Endothelial cell of umbilical vein (primary cell): ENCODE data around the gene SLC16A7. TPM values are rescaled to one million over a fixed set of nuclear protein-coding genes. Genes with fewer than 3 reads are reported as not detected.

Experiments
- BruUV-seq: library from RNA; stranded (reverse); fragments of 400-500 nt; replicated peaks from 2 replicates; lab custom pipeline; 2021; lab: Mats Ljungman, UMichigan
- CTCF ChIA-PET: fragments of 300-600, 350-600 bp; sonication (Branson Sonifier 250); formaldehyde crosslinking; loops from one replicate; lab custom pipeline; 2021; ENCODE audit warnings: antibody characterized with exemption, inconsistent platforms; lab: Charles Lee
- POLR2A ChIA-PET: fragments of 300-600, 350-600 bp; sonication (Branson Sonifier 250); formaldehyde crosslinking; loops from one replicate; lab custom pipeline; 2021; ENCODE audit warnings: antibody characterized with exemption, inconsistent platforms; lab: Charles Lee
- DNase-seq: peaks from one replicate; pipeline ENCODE4 v3.0.0-alpha.2; 2011; ENCODE audit warnings: low read depth, low spot score
- FAIRE-seq: peaks from 2 replicates; lab custom pipeline; 2011; peaks lifted over from hg19 to GRCh38; lab: Jason Lieb, UNC
- H2AFZ ChIP-seq: 2 replicates; pipeline ENCODE4 v1.6.0; 2012; ENCODE audit warnings: low read depth, low read length, control low read depth, inconsistent platforms
- H3K27ac ChIP-seq: 2 replicates; pipeline ENCODE4 v1.5.1; 2011; ENCODE audit warnings: low read depth, mild to moderate bottlenecking, control low read depth, low read length, moderate library complexity; ENCODE audit not compliant: insufficient read depth
- H3K27me3 ChIP-seq, 2 experiments: 2 replicates each; pipeline versions ENCODE4 v1.6.0 to v1.6.1; 2011; ENCODE audit warnings: low read length in 2 of 2, mixed read lengths in 1 of 2; ENCODE audit not compliant: control insufficient read depth in 2 of 2, insufficient read depth in 2 of 2
- H3K36me3 ChIP-seq, 2 experiments: 2 replicates in 1 of 2; 3 replicates in 1 of 2; pipeline ENCODE4 v1.5.1; 2011; ENCODE audit warnings: low read length in 2 of 2, mild to moderate bottlenecking in 1 of 2, moderate library complexity in 1 of 2; ENCODE audit not compliant: control insufficient read depth in 2 of 2, insufficient read depth in 2 of 2; ENCODE audit errors: extremely low read depth in 1 of 2
- H3K4me1 ChIP-seq: 3 replicates; pipeline ENCODE4 v1.5.1; 2011; ENCODE audit warnings: mild to moderate bottlenecking, low read length; ENCODE audit not compliant: control insufficient read depth, insufficient read depth; ENCODE audit errors: extremely low read depth
- H3K4me2 ChIP-seq: 2 replicates; pipeline ENCODE4 v1.6.1; 2011; ENCODE audit warnings: low read length, control low read depth, mixed read lengths; ENCODE audit not compliant: insufficient read depth
- H3K4me3 ChIP-seq, 3 experiments: fragments of 200-600 bp in 1 of 3; sonication (generic), shearing (Covaris generic) in 1 of 3; replicated peaks in 1 of 3; 2 replicates each; pipeline ENCODE4 v1.5.1; 2011 to 2016; ENCODE audit warnings: control low read depth in 3 of 3, low read length in 3 of 3, mild to moderate bottlenecking in 2 of 3, inconsistent platforms in 1 of 3, low read depth in 1 of 3, moderate library complexity in 1 of 3; ENCODE audit not compliant: insufficient read depth in 1 of 3
- H3K79me2 ChIP-seq: 2 replicates; pipeline ENCODE4 v1.6.0; 2012; ENCODE audit warnings: low read length, inconsistent platforms; ENCODE audit not compliant: control insufficient read depth, insufficient read depth
- H3K9ac ChIP-seq: replicated peaks from 2 replicates; pipeline ENCODE3; 2011; ENCODE audit warnings: low read length, control low read depth; ENCODE audit not compliant: insufficient read depth; ENCODE audit errors: extremely low read depth
- H3K9me1 ChIP-seq: replicated peaks from 3 replicates; pipeline ENCODE4 v1.6.0; 2011; ENCODE audit warnings: mild to moderate bottlenecking, low read length; ENCODE audit not compliant: control insufficient read depth, insufficient read depth; ENCODE audit errors: extremely low read depth
- H3K9me3 ChIP-seq: replicated peaks from 2 replicates; pipeline ENCODE4 v1.5.1; 2012; ENCODE audit warnings: low read length, inconsistent platforms; ENCODE audit not compliant: control insufficient read depth, insufficient read depth
- H4K20me1 ChIP-seq: replicated peaks from 2 replicates; pipeline ENCODE3; 2011; ENCODE audit warnings: mild to moderate bottlenecking, low read length; ENCODE audit not compliant: control insufficient read depth, insufficient read depth; ENCODE audit errors: extremely low read depth
- CTCF ChIP-seq, 2 donors: IDR thresholded peaks; 1 replicate in 1 of 2; 2 replicates in 1 of 2; pipeline ENCODE4 v1.5.1; 2011; ENCODE audit warnings: low read length in 2 of 2, mild to moderate bottlenecking in 2 of 2, moderate library complexity in 2 of 2, control low read depth in 1 of 2, inconsistent platforms in 1 of 2, low read depth in 1 of 2; ENCODE audit not compliant: insufficient read depth in 1 of 2; ENCODE audit errors: extremely low read depth in 1 of 2
- EZH2 ChIP-seq: IDR thresholded peaks from 2 replicates; pipeline ENCODE4 v1.6.1; 2012; ENCODE audit warnings: borderline replicate concordance, low read depth, mild to moderate bottlenecking, moderate library complexity, low read length, inconsistent platforms; ENCODE audit not compliant: severe bottlenecking
- FOS ChIP-seq: IDR thresholded peaks from 2 replicates; pipeline ENCODE4 v1.6.1; 2011; ENCODE audit warnings: mild to moderate bottlenecking, low read length, moderate library complexity, borderline replicate concordance; ENCODE audit not compliant: insufficient read depth
- GATA2 ChIP-seq: IDR thresholded peaks from 2 replicates; pipeline ENCODE4 v1.7.0; 2011; ENCODE audit warnings: low read depth, mild to moderate bottlenecking, moderate library complexity, mixed read lengths, low read length; ENCODE audit not compliant: insufficient read length, insufficient read depth
- JUN ChIP-seq: IDR thresholded peaks from 2 replicates; pipeline ENCODE4 v1.6.1; 2011; ENCODE audit warnings: borderline replicate concordance, low read depth; ENCODE audit not compliant: insufficient read length, insufficient read depth
- MAX ChIP-seq: IDR thresholded peaks from 2 replicates; pipeline ENCODE4 v1.6.1; 2011; ENCODE audit not compliant: insufficient read depth, insufficient read length
- MYC ChIP-seq: IDR thresholded peaks from one replicate; pipeline ENCODE4 v1.6.1; 2011; ENCODE audit warnings: mild to moderate bottlenecking, low read depth, low read length
- POLR2A ChIP-seq: IDR thresholded peaks from 2 replicates; pipeline ENCODE4 v1.6.1; 2012; ENCODE audit warnings: low read depth, mild to moderate bottlenecking, control low read depth, low read length
- POLR2AphosphoS5 ChIP-seq: IDR thresholded peaks from 2 replicates; pipeline ENCODE4 v1.6.1; 2012; ENCODE audit warnings: low read depth, mild to moderate bottlenecking, control low read depth, low read length, moderate library complexity; ENCODE audit not compliant: insufficient read depth
- dilution Hi-C: fragments of 300-500 bp; cut with MboI; formaldehyde crosslinking; loops from one replicate; pipeline ENCODE4 v1.15.0; 2019; ENCODE audit warnings: low sequenced_read_pairs; ENCODE audit not compliant: extremely low pct_ligation_motif_present
- intact Hi-C: fragments of 100-400 bp; cut with micrococcal nuclease; formaldehyde crosslinking; loops from one replicate; pipeline ENCODE4 v1.10.0; 2022
- polyA plus RNA-seq, 4 experiments: library from polyadenylated mRNA; depleted of rRNA in 3 of 4; stranded (reverse) in 3 of 4; unstranded in 1 of 4; fragments of >200 nt; gene quantifications; 2 replicates each; pipeline versions ENCODE4 v1.2.1 to v1.2.3, GENCODE V29; 2011 to 2012; ENCODE audit warnings: missing spikeins in 1 of 4
- total RNA-seq: library from RNA; stranded (reverse); gene quantifications from 2 replicates; pipeline ENCODE4 v1.2.3, GENCODE V29; 2021

The SLC16A7 gene
- total and polyA plus RNA-seq, 2 donors (not counting 3 experiments of a cell fraction or from before 2014, with no cell fraction given): 2.9 to 8.9 TPM

- no peaks in the 10 kb centered on the region for H3K9me1 ChIP-seq
- H3K4me1 ChIP-seq: peaks cover 10% of the 10 kb centered on the region
- no peak for DNase-seq
- H2AFZ ChIP-seq: no peak overlapping the region
- intact Hi-C loops: no loop called here
- dilution Hi-C loops: no loop called here
- no peak for FAIRE-seq
- H3K4me3 ChIP-seq: no peak overlapping the region
- H3K9me3 ChIP-seq: no peaks in the 10 kb centered on the region
- H3K36me3 ChIP-seq: no peaks in the 10 kb centered on the region
- H3K79me2 ChIP-seq: no peaks in the 10 kb centered on the region
- no peaks in the 10 kb centered on the region for H4K20me1 ChIP-seq
- BruUV-seq: no TSS peak
- no peak overlapping the region for H3K9ac ChIP-seq
- CTCF ChIA-PET: no interaction called here
- no peak overlapping the region for H3K4me2 ChIP-seq
- H3K27ac ChIP-seq: no peak overlapping the region
- no peaks in the 10 kb centered on the region for H3K27me3 ChIP-seq
- POLR2A ChIA-PET: no interaction called here
- TF ChIP-seq EZH2 (no peak), POLR2AphosphoS5 (no peak), MAX (no peak), JUN (no peak), CTCF (IDR thresholded peaks at IDR 0.05; ENCODE audit: extremely low read depth in 1 of 2, insufficient read depth in 1 of 2, low read depth in 1 of 2, low read length in 2 of 2) (no peak), POLR2A (no peak), MYC (no peak), GATA2 (no peak), FOS (no peak)
Measured at GRCh38 chr12:59627582-59627981, 31.8 kb downstream of the SLC16A7 start.
